Measurements from ENCODE around the gene CATSPERD. TPM values are rescaled to one million over a fixed set of nuclear protein-coding genes. Genes with fewer than 3 reads are reported as not detected.

The CATSPERD gene
- total RNA-seq, 2 donors from 2014 or later, result not detected

- Histone ChIP-seq H3K27ac (no peak overlapping the region), H3K9ac (ENCODE audit: low read depth in 2 of 2, low read length in 2 of 2) (no peak overlapping the region), H3K36me3 (peaks cover 20% of the 10 kb centered on the region), H3K9me3 (no peaks in the 10 kb centered on the region), H3K27me3 (no peaks in the 10 kb centered on the region), H3K4me1 (peaks cover 5% of the 10 kb centered on the region), H3K4me3 (no peak overlapping the region)
- TF ChIP-seq CTCF (IDR thresholded peaks at IDR 0.05), result no peak
- DNase-seq, result no peak
- intact Hi-C loops (cut with DNase I), result no loop called here
Measured at GRCh38 chr19:5785423-5785822, 65.0 kb downstream of the CATSPERD start.

GRCh38 chr19:5786593-5787408, 66.4 kb downstream of the CATSPERD start:
- no peak for DNase-seq
- Histone ChIP-seq H3K4me1 (peaks cover 5% of the 10 kb centered on the region), H3K4me3 (no peak overlapping the region), H3K9me3 (no peaks in the 10 kb centered on the region), H3K36me3 (peaks cover 20% of the 10 kb centered on the region), H3K27ac (no peak overlapping the region), H3K9ac (ENCODE audit: low read depth in 2 of 2, low read length in 2 of 2) (no peak overlapping the region), H3K27me3 (no peaks in the 10 kb centered on the region)
- no peak for TF ChIP-seq CTCF (IDR thresholded peaks at IDR 0.05)
- intact Hi-C loops (cut with DNase I), result no loop called here

GRCh38 chr19:5787409-5788182, 67.2 kb downstream of the CATSPERD start:
- no peaks in the 10 kb centered on the region for H3K27me3 ChIP-seq
- peaks cover 20% of the 10 kb centered on the region for H3K36me3 ChIP-seq
- H3K4me1 ChIP-seq, result peaks cover 5% of the 10 kb centered on the region
- no peak for TF ChIP-seq CTCF (IDR thresholded peaks at IDR 0.05)
- no peak overlapping the region for H3K9ac ChIP-seq (ENCODE audit: low read depth in 2 of 2, low read length in 2 of 2)
- H3K27ac ChIP-seq, result no peak overlapping the region
- H3K9me3 ChIP-seq, result no peaks in the 10 kb centered on the region
- intact Hi-C loops (cut with DNase I), result no loop called here
- no peak overlapping the region for H3K4me3 ChIP-seq
- DNase-seq, result no peak

GRCh38 chr19:5788422-5788821, 68.0 kb downstream of the CATSPERD start:
- TF ChIP-seq CTCF (IDR thresholded peaks at IDR 0.05), result no peak
- H3K27me3 ChIP-seq, result no peaks in the 10 kb centered on the region
- no peak overlapping the region for H3K9ac ChIP-seq (ENCODE audit: low read depth in 2 of 2, low read length in 2 of 2)
- intact Hi-C loops (cut with DNase I), result no loop called here
- no peaks in the 10 kb centered on the region for H3K9me3 ChIP-seq
- H3K27ac ChIP-seq, result no peak overlapping the region
- DNase-seq, result no peak
- peaks cover 5% of the 10 kb centered on the region for H3K4me1 ChIP-seq
- H3K4me3 ChIP-seq, result no peak overlapping the region
- H3K36me3 ChIP-seq, result peaks cover 20% of the 10 kb centered on the region

GRCh38 chr19:5789351-5789761, 68.9 kb downstream of the CATSPERD start:
- H3K27me3 ChIP-seq, result no peaks in the 10 kb centered on the region
- no peak overlapping the region for H3K4me3 ChIP-seq
- peaks cover 20% of the 10 kb centered on the region for H3K36me3 ChIP-seq
- intact Hi-C loops (cut with DNase I), result no loop called here
- H3K9ac ChIP-seq (ENCODE audit: low read depth in 2 of 2, low read length in 2 of 2), result no peak overlapping the region
- no peaks in the 10 kb centered on the region for H3K9me3 ChIP-seq
- peaks cover 5% of the 10 kb centered on the region for H3K4me1 ChIP-seq
- no peak overlapping the region for H3K27ac ChIP-seq
- no peak for TF ChIP-seq CTCF (IDR thresholded peaks at IDR 0.05)
- no peak for DNase-seq

Measured in colonic mucosa (tissue), 4 donors.